Measurements from ENCODE around the gene NUDT19. TPM values are rescaled to one million over a fixed set of nuclear protein-coding genes. Genes with fewer than 3 reads are reported as not detected.
"Not testable (repeated sequence)": the region's sequence is repeated elsewhere in the genome, so short reads cannot be mapped to it uniquely, and the experiment has no call there.

Gene NUDT19
- total RNA-seq, 2 experiments from 2014 or later: 14.7 to 17.7 TPM

- not testable (repeated sequence) for H3K9me3 Mint-ChIP-seq (ENCODE audit: low read depth)
- peaks cover 17% of the 10 kb centered on the region for H3K27me3 Mint-ChIP-seq
- ATAC-seq: peak; percentile 10
These were observed 54.1 kb downstream of the NUDT19 start for GRCh38 chr19:32745594-32746251.

DNA sequence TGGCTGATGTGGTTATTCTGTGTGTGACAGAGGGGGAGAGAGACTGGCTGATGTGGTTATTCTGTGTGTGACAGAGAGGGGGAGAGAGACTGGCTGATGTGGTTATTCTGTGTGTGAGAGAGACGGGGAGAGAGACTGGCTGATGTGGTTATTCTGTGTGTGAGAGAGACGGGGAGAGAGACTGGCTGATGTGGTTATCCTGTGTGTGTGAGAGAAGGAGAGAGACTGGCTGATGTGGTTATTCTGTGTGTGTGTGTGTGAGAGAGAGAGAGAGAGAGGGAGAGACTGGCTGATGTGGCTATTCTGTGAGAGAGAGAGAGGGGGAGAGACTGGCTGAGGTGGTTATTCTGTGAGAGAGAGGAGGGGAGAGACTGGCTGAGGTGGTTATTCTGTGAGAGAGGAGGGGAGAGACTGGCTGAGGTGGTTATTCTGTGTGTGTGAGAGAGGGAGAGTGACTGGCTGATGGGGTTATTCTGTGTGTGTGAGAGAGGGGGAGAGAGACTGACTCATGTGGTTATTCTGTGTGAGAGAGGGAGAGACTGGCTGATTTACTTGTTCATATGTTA, 55.1 kb downstream of the NUDT19 start:
- H3K4me1 Mint-ChIP-seq; POLR2A ChIA-PET; H3K36me3 Mint-ChIP-seq (ENCODE audit: low read depth); H3K9me3 Mint-ChIP-seq (ENCODE audit: low read depth); H3K27ac Mint-ChIP-seq; H3K4me3 Mint-ChIP-seq: not testable (repeated sequence)
- ATAC-seq (peak; percentile 84), DNase-seq (peak; percentile 36)
- intact Hi-C loops (cut with DNase I, micrococcal nuclease): loop anchor here (1.0 to 5.0 kb wide), 3 partner anchors 46 to 56 kb away; partner anchors contain the start of gene NUDT19 (in 1 of the 2)
- CTCF ChIA-PET: interaction anchor here (1.2 kb wide), 1 partner anchor 16 kb away, joined by 4 read pairs; no protein-coding TSS in a partner anchor
- H3K27me3 Mint-ChIP-seq: peaks cover 17% of the 10 kb centered on the region

More at GRCh38 chr19:32745594-32746251, 54.1 kb downstream of the NUDT19 start:
- peak; percentile 13 for DNase-seq
- H3K4me1 Mint-ChIP-seq; POLR2A ChIA-PET; H3K27ac Mint-ChIP-seq; CTCF ChIA-PET; H3K36me3 Mint-ChIP-seq (ENCODE audit: low read depth); H3K4me3 Mint-ChIP-seq: not testable (repeated sequence)
- intact Hi-C loops (cut with DNase I, micrococcal nuclease): loop anchor here (1.0 to 5.0 kb wide), 3 partner anchors 47 to 55 kb away; partner anchors contain the start of gene NUDT19 (in 1 of the 2)

DNA sequence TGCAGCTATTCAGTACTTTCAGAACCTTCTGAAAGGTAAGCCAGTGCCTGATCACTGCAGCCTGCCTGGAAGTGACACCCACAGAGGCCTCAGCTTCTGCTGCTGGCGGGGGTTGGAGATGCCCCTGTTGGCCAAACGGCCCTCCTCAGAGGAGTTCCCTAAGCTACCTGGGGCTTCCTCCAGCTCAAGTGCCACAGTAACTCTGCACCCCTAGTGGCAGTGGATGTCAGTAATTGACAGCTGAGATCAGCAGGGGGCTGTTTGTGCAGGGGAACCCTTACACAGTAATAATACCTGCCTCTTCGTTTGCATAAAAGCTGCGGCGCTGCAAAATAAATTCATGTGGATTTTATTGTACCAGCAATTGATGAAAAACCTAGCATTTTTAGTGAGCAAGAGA, 56.9 kb downstream of the NUDT19 start:
- CTCF ChIA-PET: interaction anchor here (1.2 kb wide), 1 partner anchor 10 kb away, joined by 4 read pairs; no protein-coding TSS in a partner anchor
- no peak overlapping the region for H3K27ac Mint-ChIP-seq
- peaks cover 10% of the 10 kb centered on the region for H3K4me1 Mint-ChIP-seq
- H3K9me3 Mint-ChIP-seq (ENCODE audit: low read depth): no peaks in the 10 kb centered on the region
- ATAC-seq: no peak
- H3K27me3 Mint-ChIP-seq: peaks cover 19% of the 10 kb centered on the region
- intact Hi-C loops (cut with DNase I, micrococcal nuclease): loop anchor here in 1 of 2 experiments (5.0 kb wide), 1 partner anchor 44 kb away; no protein-coding TSS in a partner anchor
- POLR2A ChIA-PET: no interaction called here
- H3K36me3 Mint-ChIP-seq (ENCODE audit: low read depth): no peaks in the 10 kb centered on the region
- H3K4me3 Mint-ChIP-seq: no peak overlapping the region
- peak; percentile 18 for DNase-seq

GRCh38 chr19:32748948-32749347, 57.3 kb downstream of the NUDT19 start:
- no peak for ATAC-seq
- no peaks in the 10 kb centered on the region for H3K9me3 Mint-ChIP-seq (ENCODE audit: low read depth)
- H3K4me3 Mint-ChIP-seq: no peak overlapping the region
- no peak for DNase-seq
- no peaks in the 10 kb centered on the region for H3K36me3 Mint-ChIP-seq (ENCODE audit: low read depth)
- H3K27ac Mint-ChIP-seq: no peak overlapping the region
- H3K27me3 Mint-ChIP-seq: peaks cover 23% of the 10 kb centered on the region
- ChIA-PET POLR2A (no interaction called here), CTCF (no interaction called here)
- intact Hi-C loops (cut with DNase I, micrococcal nuclease): loop anchor here in 1 of 2 experiments (5.0 kb wide), 1 partner anchor 43 kb away; no protein-coding TSS in a partner anchor
- H3K4me1 Mint-ChIP-seq: peaks cover 10% of the 10 kb centered on the region

- ChIA-PET POLR2A (no interaction called here), CTCF (no interaction called here)
- DNase-seq (no peak), ATAC-seq (no peak)
- Mint-ChIP-seq H3K27ac (no peak overlapping the region), H3K9me3 (ENCODE audit: low read depth) (no peaks in the 10 kb centered on the region), H3K27me3 (peaks cover 24% of the 10 kb centered on the region), H3K4me1 (peaks cover 10% of the 10 kb centered on the region), H3K36me3 (ENCODE audit: low read depth) (no peaks in the 10 kb centered on the region), H3K4me3 (no peak overlapping the region)
- intact Hi-C loops (cut with DNase I, micrococcal nuclease): loop anchor here in 1 of 2 experiments (5.0 kb wide), 1 partner anchor 43 kb away; no protein-coding TSS in a partner anchor
These were observed 57.7 kb downstream of the NUDT19 start for GRCh38 chr19:32749361-32749760.

GRCh38 chr19:32750441-32751055, 58.9 kb downstream of the NUDT19 start:
- intact Hi-C loops (cut with DNase I, micrococcal nuclease): no loop called here
- DNase-seq (no peak), ATAC-seq (no peak)
- peaks cover 32% of the 10 kb centered on the region for H3K27me3 Mint-ChIP-seq
- CTCF ChIA-PET: no interaction called here
- POLR2A ChIA-PET: no interaction called here
- H3K4me1 Mint-ChIP-seq: peaks cover 10% of the 10 kb centered on the region
- no peak overlapping the region for H3K4me3 Mint-ChIP-seq
- no peaks in the 10 kb centered on the region for H3K9me3 Mint-ChIP-seq (ENCODE audit: low read depth)
- H3K36me3 Mint-ChIP-seq (ENCODE audit: low read depth): no peaks in the 10 kb centered on the region
- H3K27ac Mint-ChIP-seq: no peak overlapping the region

DNA sequence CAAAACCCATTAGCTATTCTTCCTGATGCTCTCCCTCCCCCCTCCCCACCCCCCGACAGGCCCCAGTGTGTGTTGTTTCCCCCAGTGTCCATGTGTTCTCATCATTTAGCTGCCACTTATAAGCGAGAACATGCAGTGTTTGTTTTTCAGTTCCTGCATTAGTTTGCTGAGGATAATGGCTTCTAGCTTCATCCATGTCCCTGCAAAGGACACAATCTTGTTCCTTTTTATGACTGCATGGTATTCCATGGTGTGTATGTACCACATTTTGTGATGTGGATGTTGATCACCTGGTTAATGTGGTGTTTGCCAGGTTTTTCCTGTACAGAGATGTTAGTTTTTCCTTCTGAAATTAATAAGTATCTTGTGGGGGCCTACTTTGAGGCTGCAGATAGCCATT, 59.4 kb downstream of the NUDT19 start:
- H3K4me1 Mint-ChIP-seq: peaks cover 10% of the 10 kb centered on the region
- intact Hi-C loops (cut with DNase I, micrococcal nuclease): no loop called here
- peaks cover 33% of the 10 kb centered on the region for H3K27me3 Mint-ChIP-seq
- no peak overlapping the region for H3K4me3 Mint-ChIP-seq
- H3K9me3 Mint-ChIP-seq (ENCODE audit: low read depth): no peaks in the 10 kb centered on the region
- H3K27ac Mint-ChIP-seq: no peak overlapping the region
- no peak for ATAC-seq
- CTCF ChIA-PET: no interaction called here
- POLR2A ChIA-PET: no interaction called here
- H3K36me3 Mint-ChIP-seq (ENCODE audit: low read depth): no peaks in the 10 kb centered on the region
- DNase-seq: no peak

- ATAC-seq (no peak), DNase-seq (no peak)
- ChIA-PET CTCF (no interaction called here), POLR2A (no interaction called here)
- Mint-ChIP-seq H3K27me3 (peaks cover 20% of the 10 kb centered on the region), H3K4me1 (no peaks in the 10 kb centered on the region), H3K27ac (no peak overlapping the region), H3K4me3 (no peak overlapping the region), H3K9me3 (ENCODE audit: low read depth) (peaks cover 4% of the 10 kb centered on the region), H3K36me3 (ENCODE audit: low read depth) (no peaks in the 10 kb centered on the region)
- intact Hi-C loops (cut with DNase I, micrococcal nuclease): no loop called here
These were observed 65.6 kb downstream of the NUDT19 start for GRCh38 chr19:32757189-32757588.

Other genes with a start within 250 kb of the NUDT19 start
- 100 to 1,000 TPM; 268 to 272 TPM for gene PDCD5, start 110.6 kb upstream of the NUDT19 start, total RNA-seq
- 10 to 100 TPM; 36.6 to 37.0 TPM for gene ANKRD27, start 16.6 kb upstream of the NUDT19 start, total RNA-seq
- under 1 TPM; 0.05 to 0.07 TPM for gene RGS9BP, start 16.0 kb upstream of the NUDT19 start, total RNA-seq
- gene TDRD12, start 27.9 kb downstream of the NUDT19 start, total RNA-seq: under 1 TPM; 0.12 to 0.23 TPM
- under 1 TPM in 1 of 2 experiments, not detected in 1; 0.14 TPM for gene SLC7A9, start 177.9 kb downstream of the NUDT19 start, total RNA-seq